ENCODE results near the gene KCND3. TPM values are rescaled to one million over a fixed set of nuclear protein-coding genes. Genes with fewer than 3 reads are reported as not detected.

Gene KCND3
- total RNA-seq, 1 donor from 2014 or later = 3.7 TPM

DNA sequence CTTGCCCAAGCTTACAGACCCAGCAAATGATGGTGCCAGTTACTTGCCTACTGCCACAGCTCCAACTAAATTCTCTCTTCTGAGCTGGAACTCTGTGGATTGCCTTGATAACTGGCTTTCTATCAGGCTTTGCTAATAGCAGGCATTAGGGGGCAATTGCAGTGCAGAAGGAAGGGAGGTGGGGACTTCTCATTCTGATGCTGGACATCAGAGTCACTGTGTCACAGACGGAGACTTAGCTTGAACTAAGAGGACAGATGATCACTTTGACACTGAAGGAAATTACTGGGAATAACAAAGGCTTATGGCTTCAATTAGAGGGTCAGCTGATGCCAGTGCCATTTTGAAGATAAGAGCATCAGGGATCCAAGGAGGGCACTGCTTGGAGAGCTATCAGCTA lies 119.3 kb downstream of the KCND3 start:
- Mint-ChIP-seq H3K27me3 (ENCODE audit: unreplicated experiment) (peaks cover 2% of the 10 kb centered on the region), H3K27ac (ENCODE audit: unreplicated experiment) (no peak overlapping the region), H3K36me3 (ENCODE audit: unreplicated experiment) (no peaks in the 10 kb centered on the region), H3K9me3 (ENCODE audit: unreplicated experiment) (no peaks in the 10 kb centered on the region), H3K4me3 (ENCODE audit: unreplicated experiment) (no peak overlapping the region), H3K4me1 (ENCODE audit: low read depth, unreplicated experiment) (peaks cover 7% of the 10 kb centered on the region)
- TF ChIP-seq, protein P1, sequence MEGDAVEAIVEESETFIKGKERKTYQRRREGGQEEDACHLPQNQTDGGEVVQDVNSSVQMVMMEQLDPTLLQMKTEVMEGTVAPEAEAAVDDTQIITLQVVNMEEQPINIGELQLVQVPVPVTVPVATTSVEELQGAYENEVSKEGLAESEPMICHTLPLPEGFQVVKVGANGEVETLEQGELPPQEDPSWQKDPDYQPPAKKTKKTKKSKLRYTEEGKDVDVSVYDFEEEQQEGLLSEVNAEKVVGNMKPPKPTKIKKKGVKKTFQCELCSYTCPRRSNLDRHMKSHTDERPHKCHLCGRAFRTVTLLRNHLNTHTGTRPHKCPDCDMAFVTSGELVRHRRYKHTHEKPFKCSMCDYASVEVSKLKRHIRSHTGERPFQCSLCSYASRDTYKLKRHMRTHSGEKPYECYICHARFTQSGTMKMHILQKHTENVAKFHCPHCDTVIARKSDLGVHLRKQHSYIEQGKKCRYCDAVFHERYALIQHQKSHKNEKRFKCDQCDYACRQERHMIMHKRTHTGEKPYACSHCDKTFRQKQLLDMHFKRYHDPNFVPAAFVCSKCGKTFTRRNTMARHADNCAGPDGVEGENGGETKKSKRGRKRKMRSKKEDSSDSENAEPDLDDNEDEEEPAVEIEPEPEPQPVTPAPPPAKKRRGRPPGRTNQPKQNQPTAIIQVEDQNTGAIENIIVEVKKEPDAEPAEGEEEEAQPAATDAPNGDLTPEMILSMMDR (IDR thresholded peaks at IDR 0.05; ENCODE audit: partially characterized antibody, unreplicated experiment) = no peak
- no peak for DNase-seq

DNA sequence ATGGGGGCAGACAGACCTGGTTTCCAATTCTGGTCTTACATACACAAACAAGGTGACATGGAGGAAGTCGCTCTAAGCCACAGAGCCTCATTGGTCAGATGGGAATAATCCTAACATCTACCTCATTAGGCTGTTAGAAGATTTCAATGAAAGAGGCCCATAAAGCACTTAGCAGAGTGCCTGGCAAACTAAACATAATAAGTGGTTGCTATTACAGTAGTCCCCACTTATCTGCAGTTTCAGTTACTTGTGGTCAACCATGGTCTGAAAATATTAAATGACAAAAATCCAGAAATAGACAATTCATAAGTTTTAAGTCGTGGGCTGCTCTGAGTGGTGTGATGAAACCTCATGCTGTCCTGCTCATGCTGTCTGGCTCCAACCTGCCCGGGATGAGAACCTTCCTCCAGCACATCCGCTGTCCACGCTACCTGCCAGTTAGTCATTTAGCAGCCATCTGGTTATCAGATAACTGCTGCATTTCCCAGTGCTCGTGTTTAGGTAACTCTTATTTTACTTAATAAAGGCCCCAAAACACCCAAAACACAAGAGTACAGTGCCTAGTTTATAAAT lies 121.5 kb downstream of the KCND3 start:
- Mint-ChIP-seq H3K9me3 (ENCODE audit: unreplicated experiment) (peaks cover 5% of the 10 kb centered on the region), H3K4me1 (ENCODE audit: low read depth, unreplicated experiment) (peaks cover 3% of the 10 kb centered on the region), H3K27ac (ENCODE audit: unreplicated experiment) (no peak overlapping the region), H3K36me3 (ENCODE audit: unreplicated experiment) (no peaks in the 10 kb centered on the region), H3K4me3 (ENCODE audit: unreplicated experiment) (no peak overlapping the region), H3K27me3 (ENCODE audit: unreplicated experiment) (peaks cover 2% of the 10 kb centered on the region)
- TF ChIP-seq, protein P1 (IDR thresholded peaks at IDR 0.05; ENCODE audit: partially characterized antibody, unreplicated experiment) = no peak
- DNase-seq = no peak

DNA sequence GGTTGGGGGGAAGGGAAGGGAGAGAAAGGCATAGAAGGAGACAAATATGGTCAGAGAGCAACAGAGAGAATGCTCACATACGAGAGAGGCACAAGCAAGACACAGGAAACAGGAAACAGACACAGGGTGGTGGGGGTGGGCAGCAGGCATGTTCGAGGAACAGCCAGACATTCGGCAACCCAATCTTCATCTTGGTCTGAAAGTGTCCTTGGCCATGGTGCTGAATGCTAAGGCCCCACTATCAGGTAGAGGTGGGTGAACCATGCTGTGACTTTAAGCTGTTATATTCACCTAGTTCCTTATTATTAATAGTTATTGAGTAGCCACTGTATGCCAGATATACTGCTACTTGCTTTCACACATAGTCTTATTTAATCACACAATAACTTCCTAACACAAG lies 124.6 kb downstream of the KCND3 start:
- TF ChIP-seq, protein P1 (IDR thresholded peaks at IDR 0.05; ENCODE audit: partially characterized antibody, unreplicated experiment) = no peak
- Mint-ChIP-seq H3K27me3 (ENCODE audit: unreplicated experiment) (peaks cover 2% of the 10 kb centered on the region), H3K4me1 (ENCODE audit: low read depth, unreplicated experiment) (peaks cover 6% of the 10 kb centered on the region), H3K36me3 (ENCODE audit: unreplicated experiment) (no peaks in the 10 kb centered on the region), H3K4me3 (ENCODE audit: unreplicated experiment) (no peak overlapping the region), H3K9me3 (ENCODE audit: unreplicated experiment) (peaks cover 5% of the 10 kb centered on the region), H3K27ac (ENCODE audit: unreplicated experiment) (no peak overlapping the region)
- DNase-seq = no peak

DNA sequence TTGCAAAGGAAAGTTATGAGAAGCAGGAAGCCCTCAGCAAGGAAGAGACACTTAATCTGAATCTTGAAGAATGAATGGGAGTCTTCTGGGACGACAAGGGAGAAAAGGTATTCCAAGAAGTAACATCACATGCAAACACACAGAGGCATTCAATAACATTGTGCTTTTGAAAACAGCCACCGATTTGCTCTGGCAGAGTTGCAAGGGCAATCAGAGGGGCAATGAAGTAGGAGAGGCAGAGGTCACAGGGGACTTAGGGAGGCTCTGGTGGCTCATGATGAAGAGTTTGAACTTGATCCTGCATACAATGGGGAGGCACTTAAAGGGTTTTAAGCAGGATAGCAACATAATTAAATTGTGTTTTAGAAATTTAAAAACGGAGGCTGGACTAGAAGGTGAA lies 126.1 kb downstream of the KCND3 start:
- H3K27me3 Mint-ChIP-seq (ENCODE audit: unreplicated experiment) = peaks cover 2% of the 10 kb centered on the region
- peaks cover 5% of the 10 kb centered on the region for H3K9me3 Mint-ChIP-seq (ENCODE audit: unreplicated experiment)
- DNase-seq = no peak
- no peak overlapping the region for H3K27ac Mint-ChIP-seq (ENCODE audit: unreplicated experiment)
- no peak overlapping the region for H3K4me3 Mint-ChIP-seq (ENCODE audit: unreplicated experiment)
- no peaks in the 10 kb centered on the region for H3K36me3 Mint-ChIP-seq (ENCODE audit: unreplicated experiment)
- H3K4me1 Mint-ChIP-seq (ENCODE audit: low read depth, unreplicated experiment) = peaks cover 6% of the 10 kb centered on the region
- TF ChIP-seq, protein P1 (IDR thresholded peaks at IDR 0.05; ENCODE audit: partially characterized antibody, unreplicated experiment) = no peak

DNA sequence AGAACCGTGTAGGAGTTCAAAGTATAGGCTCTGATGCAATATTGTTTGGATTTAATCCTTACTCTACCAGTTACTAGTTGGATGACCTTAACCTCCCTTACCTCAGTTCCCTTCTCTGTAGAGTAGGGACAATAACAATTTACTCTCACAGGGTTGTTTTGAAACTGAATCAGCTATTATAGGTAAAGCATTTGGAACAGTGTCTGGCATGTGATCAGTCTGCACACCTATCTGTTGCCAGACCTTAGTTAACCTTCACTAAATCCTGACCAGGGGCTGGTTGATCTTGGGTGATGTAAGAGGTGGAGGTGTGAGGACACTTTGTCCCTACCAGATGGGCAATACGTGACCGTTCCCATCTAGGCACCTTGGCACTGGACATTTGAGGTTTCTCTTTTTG lies 126.9 kb downstream of the KCND3 start:
- Mint-ChIP-seq H3K27me3 (ENCODE audit: unreplicated experiment) (peaks cover 2% of the 10 kb centered on the region), H3K4me1 (ENCODE audit: low read depth, unreplicated experiment) (peaks cover 6% of the 10 kb centered on the region), H3K27ac (ENCODE audit: unreplicated experiment) (no peak overlapping the region), H3K36me3 (ENCODE audit: unreplicated experiment) (no peaks in the 10 kb centered on the region), H3K4me3 (ENCODE audit: unreplicated experiment) (no peak overlapping the region), H3K9me3 (ENCODE audit: unreplicated experiment) (peaks cover 5% of the 10 kb centered on the region)
- no peak for DNase-seq
- TF ChIP-seq, protein P1 (IDR thresholded peaks at IDR 0.05; ENCODE audit: partially characterized antibody, unreplicated experiment) = no peak
